ENCODE data around the gene OLR1. TPM values are rescaled to one million over a fixed set of nuclear protein-coding genes. Genes with fewer than 3 reads are reported as not detected.

Gene OLR1
- total RNA-seq, 1 experiment from 2014 or later, result 26.5 TPM

DNA sequence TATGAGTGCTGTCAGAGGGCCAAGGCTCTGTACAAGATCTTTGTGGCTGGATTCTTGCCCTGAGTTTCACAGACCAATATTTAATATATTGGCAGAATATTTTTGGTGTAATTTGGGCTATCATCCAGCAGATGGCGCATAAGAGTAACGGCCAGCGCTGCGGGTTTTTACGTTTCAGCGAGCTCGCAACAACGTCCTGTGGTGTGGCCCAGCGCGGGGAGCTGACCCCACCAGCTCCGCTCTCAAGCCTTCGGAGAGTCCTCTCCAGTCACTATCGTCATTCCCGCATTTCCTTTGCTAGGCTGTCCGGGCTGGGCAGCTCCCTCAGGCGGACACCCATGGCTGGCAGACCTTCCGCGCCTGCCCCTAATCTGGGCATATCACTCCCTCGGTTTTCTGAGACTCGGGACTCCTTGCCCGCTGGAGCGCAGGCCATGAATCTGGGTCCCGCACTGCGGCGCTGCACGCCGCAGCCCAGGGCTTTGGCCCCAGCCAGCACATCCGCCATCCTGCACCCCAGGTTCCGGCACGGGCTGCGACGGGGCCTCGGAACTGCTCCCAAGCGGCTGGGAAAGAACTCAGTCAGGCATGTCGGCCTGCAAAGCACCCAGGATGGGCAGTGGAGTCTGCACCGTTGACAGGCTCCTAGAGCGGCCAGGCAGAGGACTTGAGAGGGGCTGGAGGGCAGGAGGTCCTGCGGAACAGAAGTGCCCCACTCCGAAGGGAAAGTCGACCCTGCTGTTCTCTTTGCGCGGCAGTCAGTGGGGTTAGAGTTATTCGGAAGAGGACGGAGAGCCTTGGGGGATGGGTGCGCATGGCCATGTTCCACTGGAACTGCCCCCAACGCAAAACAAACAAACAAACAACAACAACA is 18.4 kb downstream of the OLR1 start:
- DNase-seq (ENCODE audit: low spot score), result no peak

DNA sequence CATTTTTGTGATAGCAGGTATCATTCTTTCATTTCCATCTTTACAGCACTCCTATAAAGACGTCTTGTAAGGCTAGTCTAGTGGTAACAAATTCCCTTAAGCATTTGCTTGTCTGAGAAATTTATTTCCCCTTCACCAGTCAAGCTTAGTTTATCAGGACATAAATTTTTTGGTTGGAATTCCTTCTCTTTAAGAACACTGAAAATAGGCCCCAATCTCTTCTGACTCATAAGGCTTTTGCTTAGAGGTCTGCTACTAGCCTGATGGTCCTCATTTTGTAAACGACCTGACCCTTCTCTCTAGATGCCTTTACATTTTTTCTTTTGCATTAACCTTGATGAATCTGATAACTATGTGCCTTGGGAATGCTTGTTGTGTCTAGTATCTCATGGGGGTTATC is 20.3 kb downstream of the OLR1 start:
- DNase-seq (ENCODE audit: low spot score), result peak; percentile 19

DNA sequence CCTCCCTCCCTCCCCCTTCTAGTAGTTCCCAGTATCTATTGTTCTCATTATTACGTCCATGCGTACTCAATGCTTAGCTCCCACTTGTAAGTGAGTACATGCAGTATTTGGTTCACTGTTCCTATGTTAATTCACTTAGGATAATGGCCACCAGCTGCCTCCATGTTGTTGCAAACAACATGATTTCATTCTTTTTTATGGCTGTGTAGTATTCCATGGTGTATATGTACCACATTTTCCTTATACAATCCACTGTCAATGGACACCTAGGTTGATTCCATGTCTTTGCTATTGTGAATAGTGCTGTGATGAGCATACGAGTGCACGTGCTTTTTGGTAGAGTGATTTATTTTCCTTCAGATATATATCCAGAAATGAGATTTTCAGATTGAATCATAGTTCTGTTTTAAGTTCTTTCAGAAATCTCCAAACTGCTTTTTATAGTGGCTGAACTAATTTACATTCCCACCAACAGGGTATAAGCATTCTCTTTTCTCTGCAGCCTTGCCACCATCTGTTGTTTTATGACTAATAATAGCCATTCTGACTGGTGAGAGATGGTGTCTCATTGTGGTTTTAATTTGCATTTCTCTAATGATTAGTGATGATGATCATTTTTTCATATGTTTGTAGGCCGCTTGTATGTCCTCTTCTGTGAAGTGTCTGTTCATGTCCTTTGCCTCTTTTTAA is 24.1 kb downstream of the OLR1 start:
- no peak for DNase-seq (ENCODE audit: low spot score)

DNA sequence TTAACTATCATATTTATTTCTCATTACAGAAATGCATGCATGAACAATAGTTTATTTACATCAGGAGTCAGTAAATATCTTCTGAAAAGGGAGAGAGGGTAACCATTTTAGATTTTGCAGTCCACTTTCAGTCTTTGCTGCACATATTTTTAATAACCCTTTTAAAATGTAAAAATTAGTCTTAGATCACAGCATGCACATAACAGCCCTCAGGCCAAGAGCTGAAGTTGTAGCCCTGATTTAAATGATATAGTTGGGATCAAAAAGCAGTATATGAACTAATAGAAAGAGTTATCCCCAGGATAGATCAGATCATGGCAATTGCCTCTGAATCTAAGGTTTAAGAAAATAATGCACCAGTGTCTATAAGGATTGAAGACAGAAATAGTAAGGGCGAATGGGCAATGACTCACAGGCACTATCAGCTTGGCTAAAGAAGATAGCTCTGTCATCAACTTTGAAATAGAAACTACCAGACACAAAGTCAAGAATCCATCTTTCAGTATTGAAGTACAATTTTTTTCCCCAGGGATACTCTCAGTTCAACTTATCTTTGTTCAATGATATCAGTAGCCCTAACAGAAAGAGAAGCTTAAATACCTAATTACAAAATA is 28.8 kb downstream of the OLR1 start:
- DNase-seq (ENCODE audit: low spot score), result peak; percentile 29

DNA sequence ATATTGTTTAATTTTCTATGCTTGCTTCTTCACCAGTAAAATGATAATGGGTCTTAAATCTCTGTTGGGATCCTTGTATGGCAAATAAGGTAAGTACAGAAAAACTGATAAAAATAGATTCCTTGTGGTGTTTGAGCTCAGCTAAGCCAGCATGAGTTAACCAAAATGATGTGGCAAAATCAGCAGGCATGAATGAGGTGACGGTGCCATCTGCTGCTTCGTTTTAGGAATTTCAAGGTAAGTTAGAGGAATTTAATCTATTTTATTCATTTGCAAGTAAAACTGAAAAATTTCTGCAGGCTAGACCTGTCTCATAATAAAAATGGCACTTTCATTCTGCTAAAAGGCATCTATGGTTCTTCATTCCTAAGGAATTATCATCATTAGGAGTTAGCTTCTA is 31.9 kb downstream of the OLR1 start:
- DNase-seq (ENCODE audit: low spot score), result peak; percentile 51

DNA sequence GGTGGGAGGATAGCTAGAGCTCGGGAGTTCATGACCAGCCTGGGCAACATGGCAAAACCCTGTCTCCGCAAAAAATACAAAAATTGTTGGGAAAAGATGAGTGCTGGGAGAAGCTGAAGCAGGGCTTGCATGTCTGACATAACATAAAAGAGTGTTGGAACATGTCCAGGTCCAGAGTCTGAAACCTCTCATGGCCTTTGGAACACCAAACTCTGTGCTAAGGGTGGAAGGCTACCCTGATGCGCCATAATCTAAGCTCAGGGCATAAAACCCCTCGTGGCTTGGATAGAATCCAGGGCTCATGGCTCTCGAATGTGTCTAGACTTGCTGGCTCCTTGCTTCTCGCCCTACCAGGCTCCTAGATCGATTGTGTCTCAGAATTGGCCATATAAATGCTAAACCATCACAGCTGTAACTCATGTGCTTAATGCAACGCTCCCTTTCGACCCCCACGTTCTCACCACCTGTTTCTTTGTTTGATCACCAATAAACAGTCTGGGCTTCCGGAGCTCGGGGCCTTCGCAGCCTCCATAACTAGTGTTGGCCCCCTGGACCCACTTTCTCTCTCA is 35.2 kb downstream of the OLR1 start:
- DNase-seq (ENCODE audit: low spot score), result no peak

DNA sequence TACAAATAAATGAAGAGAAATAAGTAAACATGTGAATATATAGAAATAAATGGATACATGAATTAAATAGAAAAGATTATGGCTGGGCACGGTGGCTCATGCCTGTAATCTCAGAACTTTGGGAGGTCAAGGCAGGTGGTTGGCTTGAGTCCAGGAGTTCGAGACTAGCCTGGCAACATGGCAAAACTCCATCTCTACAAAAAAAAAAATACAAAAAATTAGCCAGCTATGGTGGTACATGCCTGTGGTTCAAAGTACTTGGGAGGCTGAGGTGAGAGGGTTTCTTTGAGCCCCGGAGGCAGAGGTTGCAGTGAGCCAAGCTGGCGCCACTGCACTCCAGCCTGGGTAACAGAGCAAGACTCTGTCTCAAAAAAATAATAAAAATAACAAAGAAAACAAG is 36.8 kb downstream of the OLR1 start:
- no peak for DNase-seq (ENCODE audit: low spot score)

DNA sequence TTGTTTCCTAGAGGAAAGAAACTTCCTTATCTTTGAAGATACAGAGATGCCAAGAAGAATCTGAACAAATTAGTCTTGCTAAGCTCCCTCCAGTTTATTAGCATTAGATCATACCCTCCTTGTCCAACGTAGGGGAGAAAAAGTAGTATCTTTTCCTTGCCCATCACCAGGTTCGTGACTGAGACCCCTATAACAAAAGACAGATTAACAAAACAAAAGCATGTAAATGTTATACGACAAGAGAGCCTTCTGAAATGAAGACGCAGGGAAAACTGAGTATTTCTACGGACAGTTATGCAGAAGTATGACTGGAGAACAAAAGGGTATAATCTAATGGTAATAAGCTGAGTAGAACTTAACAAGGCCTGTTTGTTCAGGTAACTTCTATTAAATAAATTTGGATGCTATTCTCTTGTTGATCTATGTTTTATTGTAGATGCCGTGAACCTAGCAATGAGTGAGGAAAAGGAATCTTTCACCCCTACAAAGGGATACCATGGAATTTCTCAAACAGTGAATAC is 39.0 kb downstream of the OLR1 start:
- DNase-seq (ENCODE audit: low spot score), result no peak

DNA sequence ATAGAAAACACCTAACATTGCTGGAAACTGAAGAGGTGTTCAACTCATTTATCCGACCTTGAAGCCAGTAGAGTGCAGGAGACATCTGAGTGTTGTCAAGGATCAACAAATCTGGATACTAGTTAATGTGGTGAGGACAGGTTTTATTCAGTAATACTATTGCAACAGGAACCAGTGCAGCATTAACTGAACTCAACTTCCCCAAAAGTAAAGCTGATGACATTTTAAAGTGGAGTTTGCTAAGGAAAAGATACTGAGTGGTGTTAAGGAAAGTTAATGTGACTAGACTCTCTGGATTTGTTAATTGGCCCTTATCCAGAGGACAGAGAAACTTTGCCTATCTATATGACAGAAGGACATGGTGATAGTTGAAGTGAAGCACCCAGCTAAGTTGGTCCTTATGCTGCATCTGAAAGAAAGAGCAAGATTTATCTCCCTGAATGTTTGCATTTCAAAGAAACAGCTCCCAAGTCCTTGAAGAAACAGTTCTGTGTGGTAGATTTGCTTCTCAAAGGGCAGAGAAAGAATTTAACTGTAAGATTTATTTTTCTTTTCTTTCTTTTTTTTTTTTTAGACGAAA is 40.7 kb downstream of the OLR1 start:
- DNase-seq (ENCODE audit: low spot score), result no peak

DNA sequence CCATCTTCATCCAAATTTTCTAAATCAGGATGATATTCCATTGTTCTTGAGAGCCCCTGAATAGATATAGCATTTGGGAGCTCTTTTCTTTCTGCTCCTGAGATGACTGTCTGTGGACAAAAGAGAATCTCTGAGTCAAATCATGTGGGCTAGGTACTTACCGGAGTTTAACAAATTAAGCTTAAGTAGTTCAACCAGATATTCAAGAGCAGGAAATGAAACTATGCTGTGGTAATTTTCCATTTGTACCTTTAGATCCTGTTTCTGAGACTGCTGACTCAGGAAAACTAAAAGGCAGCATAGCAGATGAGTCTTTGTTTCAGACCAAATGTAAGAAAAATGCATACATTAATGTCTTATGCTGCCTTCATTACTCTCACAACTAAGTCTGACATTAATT is 41.9 kb downstream of the OLR1 start, which contains the start of gene CLEC7A:
Gene CLEC7A (minus strand): TSS at position 158 of the 400 bp plus-strand sequence. CDS start 117 bp downstream, at position 41.
- DNase-seq (ENCODE audit: low spot score), result no peak

DNA sequence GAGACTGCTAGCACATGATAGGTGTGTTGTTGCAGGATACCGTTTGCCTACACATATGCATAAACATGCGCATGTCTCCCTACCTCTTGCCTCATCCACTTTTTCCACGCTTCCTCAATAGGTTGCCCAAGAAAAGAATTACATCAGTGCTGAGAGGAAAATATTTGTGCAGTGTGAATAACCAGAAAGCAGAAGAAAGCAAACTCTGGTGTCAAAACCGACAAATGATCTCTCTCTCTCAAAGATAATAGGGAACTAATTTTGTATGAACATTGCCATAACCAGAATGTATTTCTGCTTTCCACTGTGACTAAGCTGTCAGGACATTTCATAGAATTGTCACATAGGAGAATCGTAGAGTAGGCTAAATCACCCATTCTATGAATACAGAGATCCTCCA is 43.2 kb downstream of the OLR1 start:
- no peak for DNase-seq (ENCODE audit: low spot score)

DNA sequence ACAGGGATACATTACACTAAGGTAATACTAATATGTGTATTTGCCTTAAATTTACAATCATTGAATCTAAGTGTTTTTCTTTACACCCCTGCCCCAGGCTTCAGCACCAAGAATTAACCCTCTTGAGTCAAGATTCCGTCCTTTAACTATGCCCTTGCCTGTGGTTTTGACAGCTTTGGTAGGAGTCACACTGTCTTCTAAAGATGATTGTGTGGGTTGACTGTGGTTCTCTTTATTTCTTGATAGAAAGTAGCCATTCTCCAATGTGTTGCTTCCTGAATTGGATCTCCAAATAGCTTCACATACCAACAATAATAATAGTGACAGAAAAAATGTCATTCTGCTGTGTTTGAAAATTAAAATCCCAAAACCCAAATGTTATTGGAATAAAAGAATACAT is 45.5 kb downstream of the OLR1 start:
- DNase-seq (ENCODE audit: low spot score), result no peak

DNA sequence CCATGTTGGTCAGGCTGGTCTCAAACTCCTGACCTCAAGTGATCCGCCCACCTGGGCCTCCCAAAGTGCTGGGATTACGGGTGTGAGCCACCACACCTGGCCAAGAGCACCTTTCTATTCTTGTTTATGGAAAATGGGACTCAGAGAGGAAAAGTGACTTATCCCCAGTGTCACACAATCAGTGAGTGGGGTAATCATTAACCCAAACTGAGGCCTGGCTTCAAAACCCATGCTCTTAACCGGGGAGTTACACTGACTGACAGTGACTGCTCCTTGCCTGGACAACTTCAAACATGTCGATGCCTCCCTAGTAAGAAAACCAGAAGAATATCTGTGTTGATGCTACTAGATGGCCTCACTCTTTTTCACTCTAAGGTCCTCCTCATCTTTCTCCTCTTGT is 49.2 kb downstream of the OLR1 start:
- DNase-seq (ENCODE audit: low spot score), result no peak

DNA sequence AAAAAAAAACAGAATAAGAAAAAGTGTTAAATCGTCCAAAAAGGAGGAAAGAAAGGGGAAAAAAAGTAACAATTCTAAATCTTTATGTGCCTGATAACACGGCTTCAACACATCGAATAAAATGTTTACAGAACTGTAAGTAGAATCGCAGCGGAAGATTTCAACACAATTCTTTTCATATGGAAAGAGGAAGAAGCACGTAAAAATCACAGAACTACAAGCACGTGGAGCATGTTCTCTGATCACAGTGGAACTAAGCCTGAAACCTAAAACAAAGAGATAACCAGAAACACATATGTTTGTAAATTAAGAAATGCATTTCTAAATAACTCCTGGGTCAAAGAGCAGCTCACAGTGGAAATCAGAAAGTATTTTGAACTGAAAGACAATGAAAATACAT is 50.7 kb downstream of the OLR1 start:
- no peak for DNase-seq (ENCODE audit: low spot score)

DNA sequence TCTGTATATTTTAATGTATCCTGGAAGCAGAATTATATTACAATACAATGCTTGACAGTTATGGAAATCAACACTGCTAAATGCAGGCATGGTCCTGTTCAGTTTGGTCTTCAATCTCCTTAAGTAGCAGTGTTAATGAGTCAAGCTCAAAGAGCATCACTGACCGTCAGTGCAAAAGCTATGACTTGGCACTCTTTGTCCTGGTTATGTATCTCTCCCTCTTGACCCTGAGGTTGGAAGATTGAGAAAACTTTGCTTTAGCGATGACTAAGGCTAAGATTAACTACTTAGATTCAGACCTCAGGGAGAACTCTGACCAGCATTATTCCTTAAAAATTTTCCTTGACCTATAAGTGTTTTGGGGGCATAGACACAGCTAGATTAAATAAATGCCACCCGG is 52.9 kb downstream of the OLR1 start:
- peak; percentile 28 for DNase-seq (ENCODE audit: low spot score)

DNA sequence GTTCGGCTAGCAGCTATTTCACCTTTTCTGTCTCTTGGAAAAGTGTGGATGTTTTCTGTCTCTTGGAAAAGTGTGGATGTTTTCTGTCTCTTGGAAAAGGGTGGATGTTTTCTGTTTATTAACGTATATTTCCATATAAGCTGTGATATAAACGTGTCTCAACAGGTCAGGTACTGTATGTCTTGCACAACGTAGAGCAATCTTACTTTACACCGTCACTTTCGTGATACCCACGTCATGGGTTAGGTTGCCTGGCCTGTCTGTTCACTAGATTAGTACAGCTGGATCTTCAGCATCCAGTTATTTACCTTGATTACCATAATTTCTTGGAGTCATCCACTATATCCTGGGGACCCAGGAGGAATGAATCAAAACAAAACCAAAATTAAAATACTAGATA is 56.0 kb downstream of the OLR1 start:
- DNase-seq (ENCODE audit: low spot score), result no peak

DNA sequence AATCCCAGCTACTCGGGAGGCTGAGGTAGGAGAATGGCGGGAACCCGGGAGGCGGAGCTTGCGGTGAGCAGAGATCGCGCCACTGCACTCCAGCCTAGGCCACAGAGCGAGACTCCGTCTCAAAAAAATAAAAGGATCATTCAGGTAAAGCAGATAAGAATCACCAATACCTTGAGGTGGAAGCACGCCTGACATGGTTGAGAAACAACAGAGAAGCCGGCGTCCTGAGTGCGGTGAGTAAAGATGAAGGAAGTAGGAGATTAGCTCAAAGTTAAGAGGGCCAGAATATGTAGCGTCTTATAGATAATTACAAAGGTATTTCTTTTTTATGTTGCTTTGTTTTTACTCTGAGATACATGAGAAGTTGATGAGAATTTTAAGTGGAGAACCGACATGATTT is 56.6 kb downstream of the OLR1 start:
- DNase-seq (ENCODE audit: low spot score), result no peak

DNA sequence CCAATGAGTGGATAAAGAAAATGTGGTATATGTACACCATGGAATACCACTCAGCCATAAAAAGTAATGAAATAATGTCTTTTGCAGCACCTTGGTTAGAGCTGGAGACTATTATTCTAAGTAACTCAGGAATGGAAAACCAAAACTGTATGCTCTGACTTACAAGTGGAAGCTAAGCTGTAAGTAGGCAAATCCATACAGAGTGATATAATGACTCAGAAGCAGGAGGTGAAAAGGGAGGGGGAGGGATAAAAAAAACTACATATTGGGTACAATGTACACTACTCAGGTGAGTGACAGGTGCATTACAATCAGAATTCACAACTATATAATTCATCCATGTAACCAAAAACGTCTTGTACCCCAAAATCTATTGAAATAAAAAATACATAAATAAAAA is 58.0 kb downstream of the OLR1 start:
- no peak for DNase-seq (ENCODE audit: low spot score)

DNA sequence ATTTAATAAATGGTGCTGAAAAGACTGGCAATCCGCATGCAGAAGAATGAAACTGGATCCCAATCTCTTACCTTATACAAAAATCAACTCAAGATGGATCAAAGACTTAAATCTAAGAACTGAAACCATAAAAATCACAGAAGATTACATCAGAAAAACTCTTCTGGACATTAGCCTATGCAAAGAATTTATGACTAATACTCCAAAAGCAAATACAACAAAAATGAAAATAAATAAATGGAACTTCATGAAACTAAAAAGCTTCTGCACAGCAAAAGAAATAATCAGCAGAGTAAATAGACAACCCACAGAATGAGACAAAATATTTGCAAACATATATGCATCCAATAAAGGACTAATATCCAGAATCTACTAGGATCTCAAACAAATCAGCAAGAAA is 58.9 kb downstream of the OLR1 start:
- DNase-seq (ENCODE audit: low spot score), result no peak

DNA sequence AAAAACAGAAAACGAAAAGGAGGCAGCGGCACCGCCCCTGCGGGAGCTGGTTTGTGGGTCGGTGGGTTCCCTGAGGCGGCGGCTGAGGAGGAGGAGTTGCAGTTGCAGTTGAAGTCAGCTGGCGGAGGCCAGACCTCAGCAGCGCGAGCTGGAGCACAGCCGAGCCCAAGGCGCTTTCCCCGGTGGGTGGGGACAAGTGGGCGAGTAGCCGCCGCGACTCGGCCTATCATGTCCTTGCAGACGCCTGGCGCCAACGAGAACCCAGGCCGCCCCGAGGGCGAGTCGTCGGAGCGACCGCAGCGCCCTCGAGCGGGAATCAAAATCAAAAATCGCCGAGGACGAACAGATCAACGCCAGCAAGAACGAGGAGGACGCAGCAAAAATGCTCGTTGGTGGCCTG is 60.5 kb downstream of the OLR1 start:
- no peak for DNase-seq (ENCODE audit: low spot score)

DNA sequence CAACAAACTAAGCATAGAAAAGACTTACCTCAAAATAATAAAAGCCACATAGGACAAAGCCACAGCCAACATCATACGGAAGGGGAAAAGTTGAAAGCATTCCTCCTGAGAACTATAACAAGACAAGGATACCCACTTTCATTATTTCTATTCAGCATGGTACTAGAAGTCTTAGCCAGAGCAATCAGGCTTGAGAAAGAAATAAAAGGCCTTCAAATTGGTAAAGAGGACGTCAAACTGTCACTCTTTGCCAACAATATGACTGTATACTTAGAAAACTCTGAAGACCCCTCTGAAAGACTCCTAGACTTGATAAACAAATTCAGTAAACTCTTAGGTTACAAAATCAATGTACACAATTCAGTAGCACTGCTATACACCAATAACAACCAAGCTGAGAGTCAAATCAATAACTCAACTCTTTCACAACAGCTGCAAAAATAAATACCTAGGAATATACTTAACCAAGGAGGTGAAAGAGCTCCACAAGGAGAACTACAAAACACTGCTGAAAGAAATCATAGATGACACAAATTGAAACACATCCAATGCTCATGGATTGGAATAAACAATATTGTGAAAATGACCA is 61.6 kb downstream of the OLR1 start:
- no peak for DNase-seq (ENCODE audit: low spot score)
